AG04449 (cell line): ENCODE measurements around the gene SPTAN1.

Experiments
- CTCF ChIA-PET: fragments of 350-600 bp; formaldehyde crosslinking; extraction: SDS; loops from one replicate; lab custom pipeline; 2021; ENCODE audit warnings: antibody characterized with exemption; lab: Yijun Ruan, JAX
- POLR2A ChIA-PET: fragments of 400-600, 350-600 bp; formaldehyde crosslinking; extraction: SDS; loops from one replicate; lab custom pipeline; 2020; ENCODE audit warnings: antibody characterized with exemption, inconsistent platforms; lab: Yijun Ruan, JAX
- DNase-seq: peaks from one replicate; pipeline ENCODE4 v3.0.0-alpha.2; 2010; ENCODE audit warnings: low read depth, low spot score
- H3K4me3 ChIP-seq: 2 replicates; pipeline ENCODE4 v1.5.1; 2011; ENCODE audit warnings: low read depth, mild to moderate bottlenecking, control low read depth, low read length
- TF ChIP-seq, protein P1 (sequence below): IDR thresholded peaks from one replicate; pipeline ENCODE4 v1.5.1; 2011; ENCODE audit warnings: mild to moderate bottlenecking, moderate library complexity, low read length, control low read depth, inconsistent platforms; ENCODE audit not compliant: insufficient read depth; ENCODE audit errors: missing control alignments

Gene SPTAN1

DNA sequence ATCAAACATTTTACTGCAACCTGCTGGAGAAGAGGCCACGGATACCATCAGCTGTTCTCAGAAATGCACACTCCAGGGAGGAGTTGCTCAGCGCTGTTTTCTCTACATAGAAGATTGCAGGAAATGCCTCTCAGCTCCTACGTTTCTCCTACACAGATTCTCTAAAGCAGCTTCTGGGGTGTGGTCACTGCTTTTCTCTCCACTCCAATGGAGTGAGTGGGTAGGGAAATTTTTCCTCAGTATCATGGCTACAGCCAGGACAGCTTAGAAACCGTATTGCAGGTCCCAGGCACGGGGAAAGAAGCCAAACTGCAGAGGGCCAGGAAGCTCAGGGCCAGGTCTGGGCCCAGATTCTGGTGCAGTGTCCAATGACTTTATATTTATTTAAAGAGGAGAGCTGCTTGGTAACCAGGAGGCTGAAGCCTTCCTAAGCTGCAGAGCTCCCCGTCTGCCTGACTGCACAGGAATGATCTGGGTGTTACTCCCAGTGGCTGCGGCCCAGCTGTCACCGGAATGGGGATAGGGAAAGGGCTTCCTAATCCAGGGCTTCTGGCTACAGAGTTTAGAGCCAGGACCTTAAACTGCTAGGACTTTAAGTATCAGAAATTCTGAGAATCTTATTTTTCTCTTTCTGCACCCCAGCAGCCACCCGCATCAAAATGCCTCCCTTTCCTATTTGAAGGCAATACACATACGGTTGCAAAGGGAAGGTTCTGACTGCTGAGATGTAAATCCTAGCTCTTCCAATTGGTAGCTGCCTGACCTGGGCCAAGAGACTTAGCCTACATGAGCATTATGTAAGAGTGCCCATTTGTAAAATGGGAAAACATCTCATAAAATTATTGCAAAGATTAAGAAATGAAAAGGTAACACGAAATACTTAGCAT, 1.4 kb upstream of the SPTAN1 start:
- DNase-seq: no peak
- peak overlapping the region; percentile 77 for H3K4me3 ChIP-seq
- TF ChIP-seq, protein P1, sequence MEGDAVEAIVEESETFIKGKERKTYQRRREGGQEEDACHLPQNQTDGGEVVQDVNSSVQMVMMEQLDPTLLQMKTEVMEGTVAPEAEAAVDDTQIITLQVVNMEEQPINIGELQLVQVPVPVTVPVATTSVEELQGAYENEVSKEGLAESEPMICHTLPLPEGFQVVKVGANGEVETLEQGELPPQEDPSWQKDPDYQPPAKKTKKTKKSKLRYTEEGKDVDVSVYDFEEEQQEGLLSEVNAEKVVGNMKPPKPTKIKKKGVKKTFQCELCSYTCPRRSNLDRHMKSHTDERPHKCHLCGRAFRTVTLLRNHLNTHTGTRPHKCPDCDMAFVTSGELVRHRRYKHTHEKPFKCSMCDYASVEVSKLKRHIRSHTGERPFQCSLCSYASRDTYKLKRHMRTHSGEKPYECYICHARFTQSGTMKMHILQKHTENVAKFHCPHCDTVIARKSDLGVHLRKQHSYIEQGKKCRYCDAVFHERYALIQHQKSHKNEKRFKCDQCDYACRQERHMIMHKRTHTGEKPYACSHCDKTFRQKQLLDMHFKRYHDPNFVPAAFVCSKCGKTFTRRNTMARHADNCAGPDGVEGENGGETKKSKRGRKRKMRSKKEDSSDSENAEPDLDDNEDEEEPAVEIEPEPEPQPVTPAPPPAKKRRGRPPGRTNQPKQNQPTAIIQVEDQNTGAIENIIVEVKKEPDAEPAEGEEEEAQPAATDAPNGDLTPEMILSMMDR: no peak
- CTCF ChIA-PET: interaction anchor here (0.9 to 2.6 kb wide), 8 partner anchors 10 to 189 kb away, joined by 3 to 17 read pairs (median 6); no protein-coding TSS in a partner anchor
- POLR2A ChIA-PET: interaction anchor here (0.8 to 4.6 kb wide), 7 partner anchors 9 to 180 kb away, joined by 3 to 25 read pairs (median 5); partner anchors contain the start of genes GLE1 and URM1

DNA sequence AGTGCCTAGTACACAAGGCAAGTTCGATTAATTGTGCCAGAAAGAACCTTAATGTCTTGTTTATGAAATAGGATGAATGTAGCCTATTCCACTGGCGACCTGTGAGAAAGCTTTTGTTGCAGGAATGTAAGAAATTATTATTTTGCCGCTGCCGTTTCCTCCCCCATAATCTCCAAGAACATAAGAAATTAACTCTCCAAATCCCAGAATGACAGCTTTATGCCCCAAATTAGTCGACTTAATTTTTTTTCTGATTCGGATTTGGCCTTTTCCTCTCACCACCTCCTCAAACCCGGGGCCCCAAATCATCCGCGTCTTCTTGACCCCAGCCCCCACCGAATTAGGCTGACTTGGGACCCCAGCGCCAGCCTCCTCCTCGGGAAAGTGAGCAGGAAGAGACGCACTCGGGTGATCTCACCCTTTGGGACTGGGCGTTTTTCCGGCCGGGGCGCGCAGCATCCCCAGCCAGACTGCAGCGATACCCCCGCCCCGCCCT, 682 bp upstream of the SPTAN1 start:
- DNase-seq: no peak
- ChIA-PET CTCF (interaction anchor here (0.9 to 2.6 kb wide), 6 partner anchors 10 to 190 kb away, joined by 3 to 17 read pairs (median 7); no protein-coding TSS in a partner anchor), POLR2A (interaction anchor here (1.0 to 4.6 kb wide), 16 partner anchors 9 to 187 kb away, joined by 3 to 25 read pairs (median 6); partner anchors contain the start of genes GLE1 and SET)
- H3K4me3 ChIP-seq: peak overlapping the region; percentile 77
- TF ChIP-seq, protein P1: no peak

DNA sequence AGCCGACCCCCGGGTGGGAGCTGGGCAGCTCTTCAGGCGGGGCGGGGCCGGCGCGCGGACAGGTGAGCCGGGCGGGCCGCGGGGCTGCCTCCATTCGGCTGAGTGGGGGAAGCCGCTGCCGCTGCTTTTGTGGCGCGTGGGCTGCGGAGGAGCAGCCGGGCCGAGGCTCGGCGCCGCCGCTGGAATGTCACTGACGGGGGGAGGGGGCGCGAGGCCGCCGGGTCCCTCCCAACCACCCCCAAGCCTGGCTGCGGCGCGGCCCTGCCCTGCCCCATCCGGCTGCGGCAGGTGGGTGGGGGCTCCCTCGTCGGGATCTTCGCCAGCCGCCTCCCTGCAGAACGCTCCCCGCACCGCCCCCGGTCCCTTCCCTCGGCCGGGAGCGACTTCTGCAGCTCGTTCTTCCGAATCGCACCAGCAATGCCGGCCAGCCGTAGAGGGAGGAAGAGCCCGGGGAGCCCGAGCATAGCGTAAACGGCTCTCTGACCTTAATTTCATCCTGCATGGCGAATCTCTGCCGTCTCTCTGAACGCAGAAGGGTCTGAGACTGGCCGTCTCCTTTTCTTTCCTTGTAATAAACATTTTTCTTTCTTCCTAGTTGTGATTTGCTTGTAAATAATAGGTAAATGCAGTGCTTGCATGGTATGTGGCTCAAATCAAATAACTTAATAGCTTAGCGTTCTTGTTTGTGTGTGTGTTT, 505 bp downstream of the SPTAN1 start:
- H3K4me3 ChIP-seq: peak overlapping the region; percentile 78
- ChIA-PET CTCF (no interaction called here), POLR2A (interaction anchor here (0.6 to 4.6 kb wide), 27 partner anchors 9 to 196 kb away, joined by 3 to 25 read pairs (median 5); partner anchors contain the start of gene GLE1)
- TF ChIP-seq, protein P1: no peak
- no peak for DNase-seq

DNA sequence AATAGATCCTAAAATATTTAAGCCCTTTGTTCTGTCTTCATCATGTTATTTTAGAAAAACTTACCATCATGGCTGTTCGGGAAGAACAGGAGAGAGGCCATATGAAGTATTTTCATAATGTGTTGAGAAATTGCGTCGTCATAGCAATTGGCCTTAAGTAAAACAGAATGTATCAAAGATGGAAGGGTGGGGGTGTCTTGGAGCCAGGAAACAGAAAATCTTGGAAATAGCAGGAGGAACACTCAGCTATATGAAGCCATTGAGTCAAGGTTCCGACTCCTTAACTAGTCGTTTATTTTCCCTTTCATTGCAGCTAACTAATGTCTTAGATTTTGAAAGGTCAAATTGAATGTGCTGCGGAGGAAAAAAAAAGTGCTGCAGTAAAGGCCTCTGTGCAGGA, 1.3 kb downstream of the SPTAN1 start:
- peak overlapping the region; percentile 78 for H3K4me3 ChIP-seq
- POLR2A ChIA-PET: interaction anchor here (0.9 to 4.6 kb wide), 6 partner anchors 15 to 133 kb away, joined by 3 to 25 read pairs (median 7); partner anchors contain the start of gene GLE1
- CTCF ChIA-PET: interaction anchor here (1.0 kb wide), 2 partner anchors 88 to 189 kb away, joined by 3 read pairs; no protein-coding TSS in a partner anchor
- no peak for DNase-seq
- TF ChIP-seq, protein P1: no peak

DNA sequence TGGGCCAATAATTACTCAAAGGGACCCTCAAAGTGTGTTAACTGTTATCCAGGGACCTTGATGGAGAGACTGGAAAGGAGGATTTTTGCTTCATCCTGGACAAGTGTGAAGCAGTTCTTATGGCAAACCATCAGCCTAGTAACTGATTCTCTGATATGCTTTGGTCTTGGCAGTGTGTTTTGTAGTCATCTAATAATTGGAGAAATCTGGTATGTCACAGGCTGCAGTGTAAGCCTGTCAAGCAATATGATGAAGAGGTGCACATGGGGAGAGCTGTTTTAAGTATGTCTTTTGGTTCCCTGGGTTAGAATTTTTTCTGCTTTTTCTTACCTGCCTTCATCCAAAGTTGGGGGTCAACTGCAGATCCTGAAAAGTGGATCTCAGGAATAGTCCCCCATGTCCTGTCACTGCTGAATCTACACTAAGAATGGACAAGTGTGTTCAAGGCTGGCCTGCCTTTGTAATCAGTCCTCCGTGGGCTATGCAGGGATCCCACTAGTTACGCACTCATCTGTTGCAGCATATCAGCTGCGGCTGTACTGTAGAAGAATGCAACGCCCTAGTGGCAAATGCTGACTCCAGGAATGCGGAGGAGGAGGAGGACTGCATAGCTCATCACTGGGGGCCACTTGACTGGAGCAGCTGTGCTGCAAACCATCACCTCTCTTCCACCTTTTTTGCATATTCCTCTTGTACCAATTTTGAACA, 1.9 kb downstream of the SPTAN1 start:
- TF ChIP-seq, protein P1: peak; percentile 7
- POLR2A ChIA-PET: interaction anchor here (0.6 to 4.6 kb wide), 2 partner anchors 50 to 59 kb away, joined by 3 to 25 read pairs; partner anchors contain the start of gene GLE1
- H3K4me3 ChIP-seq: peak overlapping the region; percentile 78
- no peak for DNase-seq
- CTCF ChIA-PET: interaction anchor here (1.0 kb wide), 2 partner anchors 88 to 190 kb away, joined by 3 read pairs; no protein-coding TSS in a partner anchor
